ENCODE data around the gene EARS2. TPM values are rescaled to one million over a fixed set of nuclear protein-coding genes. Genes with fewer than 3 reads are reported as not detected.
"Not testable (repeated sequence)": the region's sequence is repeated elsewhere in the genome, so short reads cannot be mapped to it uniquely, and the experiment has no call there.

EARS2 gene
- 17.2 TPM for total RNA-seq

DNA sequence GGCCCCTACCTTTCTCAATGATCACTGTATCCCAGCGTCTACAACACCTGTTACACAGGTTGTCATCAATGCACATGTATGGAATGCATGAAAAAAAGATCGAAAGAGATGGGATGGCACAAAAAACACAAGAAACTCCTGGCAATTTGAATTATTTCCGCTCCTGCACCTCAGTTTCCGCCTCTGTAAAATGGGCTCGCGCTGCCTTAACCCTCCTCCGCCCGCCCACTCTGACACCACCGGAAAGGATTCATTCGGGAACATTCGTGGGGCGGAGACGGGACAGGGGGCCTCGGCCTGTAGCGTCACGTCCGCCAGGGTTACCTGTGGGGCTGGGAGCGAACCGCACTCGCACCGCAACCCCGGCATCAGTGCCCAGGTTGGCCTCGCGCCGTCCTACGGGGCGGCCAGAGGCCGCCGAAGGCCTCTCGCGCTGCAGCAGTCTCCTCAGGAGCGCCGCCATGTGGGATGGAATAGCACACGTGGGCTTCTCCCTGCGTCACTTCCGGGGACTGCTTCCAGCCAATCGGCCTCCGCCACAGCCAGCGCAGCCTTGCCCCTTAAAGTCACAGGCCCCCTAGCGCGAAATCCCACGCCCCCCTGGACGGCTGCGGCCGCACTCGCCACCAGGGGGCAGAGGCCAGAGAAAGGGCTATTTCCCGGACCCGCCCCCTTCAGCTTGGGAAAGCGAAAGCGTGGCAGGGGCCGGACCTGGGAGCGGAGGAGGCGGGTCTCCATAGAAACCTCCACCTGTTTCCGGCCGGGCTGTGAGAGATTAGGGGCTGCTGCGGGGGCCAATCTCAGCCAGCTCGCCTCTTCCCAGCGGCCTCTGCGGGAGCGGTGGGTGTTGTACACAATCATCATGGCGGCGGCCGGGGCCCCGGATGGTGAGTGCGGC lies at the start of gene EARS2, which contains the start of gene UBFD1:
Gene EARS2 (minus strand): TSS at position 470 of the 898 bp plus-strand sequence. CDS start 7 bp downstream, at position 463.
Gene UBFD1 (plus strand): TSS at position 847 of the 898 bp plus-strand sequence. CDS start 16 bp downstream, at position 863.
- peak; percentile 98 for DNase-seq (ENCODE audit: low spot score)

DNA sequence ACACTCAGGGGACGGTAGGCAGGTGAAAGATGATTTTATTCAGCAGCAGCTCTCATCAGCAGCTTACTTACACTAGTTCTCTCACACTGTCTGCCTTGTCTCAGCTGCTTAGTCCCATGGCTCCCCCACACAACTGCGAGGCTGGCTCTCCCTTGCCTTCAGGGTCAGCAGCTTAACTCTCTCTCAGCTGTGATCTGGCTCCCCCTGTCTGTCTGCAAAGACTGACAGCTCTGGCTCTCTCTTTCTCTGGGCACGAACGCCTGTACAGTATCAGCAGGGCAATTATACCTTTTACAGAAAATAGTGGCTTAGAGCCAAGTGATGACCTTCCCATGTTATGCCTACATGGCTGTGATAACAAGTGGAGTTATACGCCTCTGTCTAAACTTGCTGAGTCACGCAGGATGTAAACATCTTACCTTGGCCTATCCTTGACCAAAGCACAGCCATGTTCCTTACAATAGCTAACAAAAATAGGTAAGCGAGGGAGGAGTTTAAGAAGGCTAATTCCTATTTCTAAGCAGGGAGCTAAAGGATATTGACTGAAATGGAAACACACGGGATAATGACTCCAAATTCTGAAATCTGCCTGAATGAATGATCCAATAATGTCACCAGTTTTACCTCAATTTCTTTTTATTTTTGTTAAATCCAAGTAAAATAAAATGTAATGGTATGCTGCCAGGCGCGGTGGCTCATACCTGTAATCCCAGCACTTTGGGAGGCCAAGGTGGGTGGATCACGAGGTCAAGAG lies 40.0 kb upstream of the EARS2 start:
- DNase-seq (ENCODE audit: low spot score), result no peak

DNA sequence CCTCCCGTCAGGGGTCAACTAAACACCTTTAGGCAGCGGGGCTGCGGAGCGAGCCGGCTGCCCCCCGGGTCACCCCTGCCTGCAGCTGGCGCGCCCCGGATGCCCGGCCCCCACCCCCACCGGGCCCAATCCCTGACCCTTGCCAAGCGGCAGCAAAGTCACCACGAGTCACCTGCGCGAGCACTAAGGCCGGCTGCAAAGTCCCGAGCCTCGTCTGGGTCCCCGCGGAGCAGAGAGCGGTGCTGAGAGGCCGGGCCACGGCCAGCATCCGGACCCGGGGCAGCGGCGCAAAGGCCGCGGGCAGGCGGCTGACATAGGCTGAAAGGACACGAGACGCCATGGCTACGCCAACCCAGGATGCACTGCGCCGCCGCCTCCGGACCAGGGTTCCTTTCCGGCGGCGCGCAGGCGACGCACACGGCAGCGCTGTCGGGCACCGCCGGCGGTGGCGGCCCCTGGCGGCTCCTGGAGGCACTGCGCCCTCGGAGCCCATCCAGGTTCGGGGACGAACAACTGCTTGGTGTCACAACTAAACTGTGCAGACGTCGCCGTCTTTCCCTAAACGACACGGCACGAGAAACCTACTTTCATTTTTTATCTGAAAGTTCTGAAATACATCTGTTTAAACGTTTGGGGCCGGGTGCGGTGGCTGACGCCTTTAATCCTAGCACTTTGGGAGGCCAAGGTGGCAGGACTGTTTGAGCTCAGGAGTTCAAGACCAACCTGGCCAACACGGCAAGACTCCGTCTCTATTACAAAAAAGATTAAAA lies 39.0 kb upstream of the EARS2 start, which contains the start of gene NDUFAB1:
Gene NDUFAB1 (minus strand): TSS at position 366 of the 770 bp plus-strand sequence. CDS start 26 bp downstream, at position 340.
- DNase-seq (ENCODE audit: low spot score), result peak; percentile 93

GRCh38 chr16:23595246-23595950 lies 38.2 kb upstream of the EARS2 start:
- no peak for DNase-seq (ENCODE audit: low spot score)

GRCh38 chr16:23594186-23594585 lies 37.0 kb upstream of the EARS2 start:
- no peak for DNase-seq (ENCODE audit: low spot score)

- no peak for DNase-seq (ENCODE audit: low spot score)
Measured at GRCh38 chr16:23590181-23590580, 33.0 kb upstream of the EARS2 start.

GRCh38 chr16:23587726-23588125 lies 30.6 kb upstream of the EARS2 start:
- no peak for DNase-seq (ENCODE audit: low spot score)

DNA sequence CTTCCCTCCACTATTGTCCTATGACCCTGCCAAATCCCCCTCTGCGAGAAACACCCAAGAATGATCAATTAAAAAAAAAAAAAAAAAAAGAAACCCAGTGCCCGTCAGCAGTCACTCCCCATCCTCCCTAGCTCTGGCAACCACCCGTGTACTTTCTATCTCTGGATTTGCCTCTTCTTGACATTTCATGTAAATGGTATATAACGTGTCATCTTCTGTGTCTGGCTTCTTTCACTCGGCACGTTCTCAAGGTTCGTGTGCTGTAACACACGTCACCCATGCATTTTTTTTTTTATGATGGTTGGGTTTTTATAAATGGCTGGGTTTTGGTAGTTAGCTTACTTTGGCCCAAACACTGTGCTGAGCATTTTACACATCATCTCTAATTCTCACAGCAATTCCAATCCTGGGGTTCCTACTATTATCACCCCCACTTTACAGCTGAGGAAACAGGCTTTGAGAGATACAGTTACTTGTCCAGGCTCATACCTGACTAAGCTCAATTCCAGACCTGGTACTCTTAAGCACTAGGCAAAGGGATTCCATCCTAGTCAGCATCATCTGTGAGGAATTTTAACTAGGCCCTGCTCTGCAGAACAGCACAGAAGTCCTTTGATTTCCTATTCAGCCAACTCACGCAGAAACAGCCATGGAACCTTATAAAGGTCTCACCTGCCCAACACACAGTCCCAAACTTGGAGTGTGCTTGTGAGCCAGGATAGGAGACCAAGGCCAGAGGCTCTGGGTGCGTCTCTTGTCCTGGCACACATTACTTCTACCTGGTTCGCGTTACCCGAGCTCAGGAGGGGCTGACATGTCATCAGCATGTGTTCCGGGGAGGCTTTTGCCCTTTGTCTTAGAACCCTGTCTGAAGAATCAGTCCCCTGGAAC lies 27.3 kb upstream of the EARS2 start:
- no peak for DNase-seq (ENCODE audit: low spot score)

DNA sequence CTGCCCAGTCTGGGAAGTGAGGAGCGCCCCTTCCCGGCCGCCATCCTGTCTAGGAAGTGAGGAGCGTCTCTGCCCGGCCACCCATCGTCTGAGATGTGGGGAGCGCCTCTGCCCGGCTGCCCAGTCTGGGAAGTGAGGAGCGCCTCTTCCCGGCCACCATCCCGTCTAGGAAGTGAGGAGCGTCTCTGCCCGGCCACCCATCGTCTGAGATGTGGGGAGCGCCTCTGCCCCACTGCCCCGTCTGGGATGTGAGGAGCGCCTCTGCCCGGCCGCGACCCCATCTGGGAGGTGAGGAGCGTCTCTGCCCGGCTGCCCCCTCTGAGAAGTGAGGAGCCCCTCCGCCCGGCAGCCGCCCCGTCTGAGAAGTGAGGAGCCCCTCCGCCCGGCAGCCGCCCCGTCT lies 26.1 kb upstream of the EARS2 start:
- not testable (repeated sequence) for DNase-seq (ENCODE audit: low spot score)

- DNase-seq (ENCODE audit: low spot score), result no peak
Measured at GRCh38 chr16:23581764-23582163, 24.6 kb upstream of the EARS2 start.

- DNase-seq (ENCODE audit: low spot score), result no peak
Measured at GRCh38 chr16:23580391-23580790, 23.2 kb upstream of the EARS2 start.

DNA sequence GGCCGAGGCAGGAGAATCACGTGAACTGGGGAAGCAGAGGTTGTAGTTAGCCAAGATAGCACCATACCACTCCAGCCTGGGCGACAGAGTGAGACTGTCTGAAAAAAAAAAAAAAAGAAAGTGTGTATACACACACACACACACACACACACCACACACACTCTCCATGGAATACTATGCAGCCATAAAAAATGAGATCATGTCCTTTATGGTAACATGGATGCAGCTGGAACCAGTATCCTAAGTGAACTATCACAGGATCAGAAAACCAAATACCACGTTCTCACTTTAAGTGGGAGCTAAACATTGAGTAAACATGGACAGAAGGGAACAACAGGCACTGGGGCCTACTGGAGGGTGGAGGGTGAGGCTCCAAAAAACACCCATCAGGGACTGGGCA lies 22.2 kb upstream of the EARS2 start:
- no peak for DNase-seq (ENCODE audit: low spot score)

DNA sequence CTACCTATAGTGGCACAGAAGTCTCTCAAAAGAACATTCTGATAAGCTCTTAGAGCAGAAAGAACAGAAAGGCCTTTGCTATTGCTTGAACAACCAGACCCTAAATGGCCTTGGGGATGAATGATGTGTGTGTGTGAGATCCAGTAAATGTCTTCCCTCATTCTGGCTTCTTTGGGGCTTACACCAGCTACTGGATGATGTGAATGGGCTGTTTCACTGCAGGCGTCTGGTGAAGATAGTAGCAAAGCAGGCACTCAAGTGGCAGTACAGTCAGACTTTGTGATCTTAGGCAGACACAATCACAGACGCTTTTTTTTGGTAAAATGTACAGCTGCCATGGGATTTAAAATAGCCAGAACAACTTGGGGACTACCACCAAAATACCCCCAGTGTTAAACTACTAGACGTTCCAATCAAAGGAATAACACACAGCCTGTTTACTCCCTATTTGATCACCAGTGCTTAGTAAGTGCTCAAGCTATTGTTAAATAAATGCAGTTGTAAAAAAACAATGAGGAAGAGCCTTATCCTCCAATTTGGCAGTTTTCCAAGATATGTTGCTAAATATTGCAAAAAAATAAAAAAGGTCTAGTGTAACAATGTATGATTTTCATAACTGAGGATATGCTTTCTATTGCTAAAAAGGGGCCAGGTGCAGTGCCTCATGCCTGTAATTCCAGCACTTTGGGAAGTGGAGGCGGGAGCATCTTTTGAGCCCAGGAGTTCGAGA lies 21.1 kb upstream of the EARS2 start:
- DNase-seq (ENCODE audit: low spot score), result no peak

GRCh38 chr16:23577493-23577892 lies 20.3 kb upstream of the EARS2 start:
- no peak for DNase-seq (ENCODE audit: low spot score)

DNA sequence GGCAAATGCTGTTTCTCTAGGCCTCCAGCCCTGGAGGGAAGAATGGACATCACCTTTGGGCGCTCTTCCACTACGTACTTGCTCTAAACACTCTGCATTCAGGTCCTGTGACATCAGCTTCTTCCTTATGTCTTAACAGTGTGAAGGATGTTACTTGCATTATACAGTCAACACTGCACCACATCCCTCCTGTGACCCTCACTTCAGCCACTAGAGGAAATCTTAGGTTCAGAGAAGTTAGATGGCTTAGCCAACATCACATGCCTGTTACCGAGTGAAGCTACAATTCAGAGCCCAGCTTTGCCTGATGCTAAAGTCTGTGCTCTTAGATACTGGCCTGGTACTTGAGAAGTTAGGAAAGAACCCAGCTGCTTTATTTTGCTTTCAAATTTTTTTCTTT lies 18.7 kb upstream of the EARS2 start:
- no peak for DNase-seq (ENCODE audit: low spot score)

DNA sequence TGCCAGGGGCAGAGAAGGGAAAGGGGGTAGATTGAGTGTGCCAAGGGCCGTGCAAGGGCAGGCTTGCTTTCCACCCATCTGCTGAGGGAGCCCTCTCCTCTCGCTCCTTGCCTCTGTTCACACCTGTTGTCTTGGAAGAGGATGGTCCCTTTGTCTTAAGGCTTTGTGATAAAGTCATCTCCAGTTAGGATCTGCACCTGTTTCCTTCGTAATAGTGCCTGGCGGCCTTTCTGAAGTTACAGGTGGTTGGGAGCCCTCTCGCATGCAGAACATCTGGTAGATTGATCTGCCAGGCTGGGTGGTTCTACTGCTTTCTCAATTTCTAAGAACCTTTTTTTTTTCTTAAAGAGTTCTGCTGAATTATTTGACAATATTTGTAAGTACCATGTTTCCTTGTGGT lies 16.7 kb upstream of the EARS2 start:
- DNase-seq (ENCODE audit: low spot score), result no peak

- DNase-seq (ENCODE audit: low spot score), result no peak
Measured at GRCh38 chr16:23572394-23572793, 15.2 kb upstream of the EARS2 start.

DNA sequence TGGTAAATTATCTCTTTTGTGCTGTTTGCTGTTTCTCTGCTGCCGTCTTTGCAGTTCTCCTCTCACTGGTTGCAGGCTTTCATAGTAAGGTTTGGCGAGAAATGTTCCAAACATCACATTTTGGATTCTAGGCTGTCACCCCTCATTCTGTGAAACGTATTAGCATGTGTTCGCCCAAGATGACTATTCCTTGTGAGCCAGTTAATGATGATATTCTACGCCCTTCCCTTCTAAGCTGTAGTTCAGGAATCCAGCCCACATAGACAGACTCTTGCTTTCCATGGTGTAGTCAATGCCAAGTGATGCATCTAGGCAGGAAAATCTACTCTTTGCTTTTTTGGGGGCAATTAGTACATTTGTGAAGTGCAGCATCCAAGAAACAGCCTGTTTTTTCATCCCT lies 14.7 kb upstream of the EARS2 start:
- no peak for DNase-seq (ENCODE audit: low spot score)

DNA sequence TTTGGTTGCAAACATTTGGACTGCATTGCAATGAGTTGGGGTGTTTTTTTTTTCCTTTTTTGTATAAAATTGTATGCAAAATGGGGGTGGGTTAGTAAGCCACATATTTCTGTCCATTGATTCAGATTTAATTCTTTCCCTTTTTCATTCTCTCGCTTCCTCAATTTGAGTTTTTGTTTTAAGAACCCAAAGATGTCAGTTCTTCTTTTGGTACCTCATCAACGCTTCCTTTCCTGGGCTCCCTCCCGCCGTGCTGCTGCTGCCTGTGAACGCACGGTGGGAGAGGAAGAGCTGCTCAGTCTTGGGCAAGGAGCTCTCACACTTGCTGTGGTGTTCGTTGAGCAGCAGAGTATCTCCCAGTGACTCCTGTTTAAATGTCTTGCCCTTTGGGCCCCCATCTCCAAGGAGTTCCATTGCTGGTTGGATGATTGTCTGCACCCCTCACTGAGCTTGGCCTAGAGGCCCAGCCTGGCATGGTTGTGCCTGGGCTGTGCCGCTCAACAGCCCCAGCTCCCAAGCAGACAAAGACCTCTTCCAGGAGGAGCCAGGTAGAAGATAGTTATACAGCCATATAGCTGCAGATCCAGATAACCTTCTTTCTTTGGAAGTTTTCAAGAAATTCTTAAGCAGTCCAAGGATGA lies 14.0 kb upstream of the EARS2 start:
- no peak for DNase-seq (ENCODE audit: low spot score)
